Esophagus squamous epithelium (tissue), 4 donors: ENCODE results near the gene AMBN.

ENCODE experiments used
- POLR2A ChIP-seq, 4 donors: fragments of 450-650 bp; IDR thresholded peaks; one replicate each; pipeline ENCODE4 v1.6.1; 2017; ENCODE audit warnings: antibody characterized with exemption in 4 of 4, mild to moderate bottlenecking in 4 of 4, moderate library complexity in 3 of 4
- TF ChIP-seq, protein P1 (sequence below), 6 experiments: fragments of 450-650 bp in 4 of 6; fragments of 200-600 bp in 2 of 6; sonication (generic) in 2 of 6; IDR thresholded peaks; one replicate each; pipeline ENCODE4 v1.5.1; 2016 to 2019; ENCODE audit warnings: antibody characterized with exemption in 6 of 6, mild to moderate bottlenecking in 4 of 6, moderate library complexity in 4 of 6

DNA sequence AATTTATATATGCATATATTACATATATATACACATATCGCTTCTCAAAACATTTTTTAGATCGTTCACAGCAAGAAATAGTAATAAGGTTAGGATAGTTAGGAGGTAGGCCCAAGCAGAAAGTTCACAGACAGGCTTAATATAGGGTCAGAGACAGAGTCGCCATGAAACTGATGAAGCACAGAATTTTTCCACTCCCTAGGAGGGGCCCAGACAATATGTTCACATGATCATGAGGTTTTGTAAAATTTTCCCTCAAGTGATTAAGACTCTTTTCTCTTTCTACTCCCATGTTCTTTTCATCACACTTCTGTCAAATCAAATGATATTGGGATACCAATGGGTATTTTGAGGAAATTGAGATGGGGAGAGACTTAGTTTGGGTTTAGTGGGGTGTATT is 31.3 kb downstream of the AMBN start:
- TF ChIP-seq POLR2A (IDR thresholded peaks at IDR 0.05) = no peak
- TF ChIP-seq, protein P1, sequence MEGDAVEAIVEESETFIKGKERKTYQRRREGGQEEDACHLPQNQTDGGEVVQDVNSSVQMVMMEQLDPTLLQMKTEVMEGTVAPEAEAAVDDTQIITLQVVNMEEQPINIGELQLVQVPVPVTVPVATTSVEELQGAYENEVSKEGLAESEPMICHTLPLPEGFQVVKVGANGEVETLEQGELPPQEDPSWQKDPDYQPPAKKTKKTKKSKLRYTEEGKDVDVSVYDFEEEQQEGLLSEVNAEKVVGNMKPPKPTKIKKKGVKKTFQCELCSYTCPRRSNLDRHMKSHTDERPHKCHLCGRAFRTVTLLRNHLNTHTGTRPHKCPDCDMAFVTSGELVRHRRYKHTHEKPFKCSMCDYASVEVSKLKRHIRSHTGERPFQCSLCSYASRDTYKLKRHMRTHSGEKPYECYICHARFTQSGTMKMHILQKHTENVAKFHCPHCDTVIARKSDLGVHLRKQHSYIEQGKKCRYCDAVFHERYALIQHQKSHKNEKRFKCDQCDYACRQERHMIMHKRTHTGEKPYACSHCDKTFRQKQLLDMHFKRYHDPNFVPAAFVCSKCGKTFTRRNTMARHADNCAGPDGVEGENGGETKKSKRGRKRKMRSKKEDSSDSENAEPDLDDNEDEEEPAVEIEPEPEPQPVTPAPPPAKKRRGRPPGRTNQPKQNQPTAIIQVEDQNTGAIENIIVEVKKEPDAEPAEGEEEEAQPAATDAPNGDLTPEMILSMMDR (IDR thresholded peaks at IDR 0.05) = no peak
